BLaER1 treated with 17β-estradiol and CSF1 and Interleukin-3, amounts not matched to agents 10 nM and 100 nM (cell line): Measurements from ENCODE around the gene GAS7.

ENCODE experiments used
- H3K27ac ChIP-seq, 11 experiments: shearing (Covaris generic); formaldehyde crosslinking; 2 replicates each; pipeline ENCODE4 v1.8.1; 2022
- H3K27me3 ChIP-seq, 11 experiments: shearing (Covaris generic); formaldehyde crosslinking; 2 replicates each; pipeline ENCODE4 v1.8.1; 2022
- H3K36me3 ChIP-seq, 11 experiments: shearing (Covaris generic); formaldehyde crosslinking; 2 replicates each; pipeline ENCODE4 v1.8.1; 2022
- H3K4me1 ChIP-seq, 10 experiments: shearing (Covaris generic); formaldehyde crosslinking; 2 replicates each; pipeline ENCODE4 v1.8.1; 2022
- H3K4me2 ChIP-seq, 11 experiments: shearing (Covaris generic); formaldehyde crosslinking; 2 replicates each; pipeline ENCODE4 v1.8.1; 2022
- H3K4me3 ChIP-seq, 10 experiments: shearing (Covaris generic); formaldehyde crosslinking; 2 replicates each; pipeline ENCODE4 v1.8.1; 2022
- H3K9ac ChIP-seq, 11 experiments: shearing (Covaris generic); formaldehyde crosslinking; 2 replicates each; pipeline ENCODE4 v1.8.1; 2022
- H3K9me3 ChIP-seq, 11 experiments: shearing (Covaris generic); formaldehyde crosslinking; replicated peaks in 1 of 11; 2 replicates each; pipeline ENCODE4 v1.8.1; 2022
- H4K20me1 ChIP-seq, 11 experiments: shearing (Covaris generic); formaldehyde crosslinking; 2 replicates each; pipeline ENCODE4 v1.8.1; 2022
- Cebpa-rat ChIP-seq, 11 experiments: shearing (Covaris generic); IDR thresholded peaks; 2 replicates each; pipeline ENCODE4 v1.8.1; 2022

GAS7 gene

DNA sequence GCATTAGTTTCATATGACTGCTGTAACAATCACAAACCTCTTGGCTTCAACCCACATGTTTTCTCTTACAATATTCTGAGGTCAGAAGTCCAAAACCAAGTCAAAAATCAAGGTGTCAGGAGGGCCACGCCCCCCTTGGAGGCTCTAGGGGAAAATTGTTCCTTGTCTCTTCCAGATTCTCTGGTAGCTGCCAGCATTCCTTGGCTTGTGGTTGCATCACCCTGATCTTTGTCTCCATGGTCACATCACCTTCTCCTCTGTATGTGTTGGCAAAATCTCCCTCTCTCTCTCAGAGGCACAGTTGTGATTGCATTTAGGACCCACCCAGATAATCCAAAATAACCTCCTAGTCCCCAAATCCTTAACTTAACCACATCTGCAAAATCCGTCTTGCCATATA lies 105.8 kb downstream of the GAS7 start:
- Histone ChIP-seq H3K4me3 (no peak overlapping the region), H3K4me1 (peaks cover 86 to 100% (median 99%) of the 10 kb centered on the region in 10 experiments), H3K36me3 (peaks cover 0 to 52% (median 16%) of the 10 kb centered on the region in 11 experiments; a peak in 17 of 22 replicates), H3K27ac (peak overlapping the region in 4 of 11 experiments; percentile 4 to 93 (median 50); a peak in 6 of 22 replicates), H4K20me1 (peaks cover 0 to 100% (median 19%) of the 10 kb centered on the region in 11 experiments; a peak in 14 of 22 replicates), H3K9ac (no peak overlapping the region), H3K9me3 (peaks cover 7 to 13% (median 10%) of the 10 kb centered on the region in 11 experiments; a peak in 20 of 22 replicates), H3K27me3 (no peaks in the 10 kb centered on the region), H3K4me2 (peak overlapping the region in 9 of 11 experiments; percentile 71 to 95 (median 90); a peak in 12 of 22 replicates)
- TF ChIP-seq Cebpa-rat (IDR thresholded peaks at IDR 0.05), result no peak

GRCh38 chr17:10091046-10091445 lies 107.4 kb downstream of the GAS7 start:
- H3K27me3 ChIP-seq, result no peaks in the 10 kb centered on the region
- peak overlapping the region in 10 of 11 experiments; percentile 12 to 95 (median 59); a peak in 19 of 22 replicates for H3K27ac ChIP-seq
- peak overlapping the region in 6 of 11 experiments; percentile 21 to 57 (median 46); a peak in 11 of 22 replicates for H3K9ac ChIP-seq
- no peak overlapping the region for H3K4me3 ChIP-seq
- peaks cover 0 to 41% (median 20%) of the 10 kb centered on the region in 11 experiments; a peak in 17 of 22 replicates for H3K36me3 ChIP-seq
- H3K9me3 ChIP-seq, result peaks cover 7 to 13% (median 10%) of the 10 kb centered on the region in 11 experiments; a peak in 20 of 22 replicates
- H3K4me2 ChIP-seq, result peak overlapping the region; percentile 83 to 96 (median 91)
- H4K20me1 ChIP-seq, result peaks cover 0 to 100% (median 6%) of the 10 kb centered on the region in 11 experiments; a peak in 12 of 22 replicates
- no peak for TF ChIP-seq Cebpa-rat (IDR thresholded peaks at IDR 0.05)
- H3K4me1 ChIP-seq, result peaks cover 93 to 100% (median 100%) of the 10 kb centered on the region in 10 experiments

- Histone ChIP-seq H3K4me1 (peaks cover 96 to 100% (median 98%) of the 10 kb centered on the region in 10 experiments), H3K9me3 (peaks cover 8 to 22% (median 19%) of the 10 kb centered on the region in 11 experiments), H3K27me3 (no peaks in the 10 kb centered on the region), H3K27ac (peak overlapping the region in 10 of 11 experiments; percentile 3 to 95 (median 86); a peak in 17 of 22 replicates), H4K20me1 (peaks cover 0 to 93% (median 3%) of the 10 kb centered on the region in 11 experiments; a peak in 9 of 22 replicates), H3K4me2 (peak overlapping the region; percentile 83 to 96 (median 91)), H3K9ac (peak overlapping the region in 7 of 11 experiments; percentile 12 to 85 (median 81); a peak in 10 of 22 replicates), H3K36me3 (peaks cover under 1 to 53% (median 31%) of the 10 kb centered on the region in 11 experiments; a peak in 19 of 22 replicates), H3K4me3 (no peak overlapping the region)
- TF ChIP-seq Cebpa-rat (IDR thresholded peaks at IDR 0.05), result no peak
These were observed 109.1 kb downstream of the GAS7 start for GRCh38 chr17:10089196-10089804.

DNA sequence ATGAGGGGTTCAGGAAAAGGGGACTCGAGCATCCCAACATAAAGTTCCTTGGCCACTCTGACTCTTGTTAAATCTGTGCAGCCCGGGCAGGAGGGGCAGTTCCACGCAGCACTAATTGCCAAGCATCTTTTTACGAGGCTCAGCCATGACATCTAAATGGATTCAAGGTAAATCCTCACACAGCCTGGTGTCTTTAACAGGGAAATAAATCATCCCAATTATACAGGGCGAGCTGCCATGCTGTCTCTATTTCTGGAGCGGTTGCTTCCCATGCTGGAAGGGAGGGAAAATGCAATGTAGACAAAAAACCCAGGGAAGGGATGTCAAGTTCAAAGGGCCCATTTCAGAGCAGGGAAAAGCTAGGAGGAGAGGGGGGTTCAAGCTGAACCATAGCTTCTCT lies 110.0 kb downstream of the GAS7 start:
- Histone ChIP-seq H3K36me3 (peaks cover 9 to 55% (median 40%) of the 10 kb centered on the region in 11 experiments), H3K9me3 (peaks cover 16 to 30% (median 27%) of the 10 kb centered on the region in 11 experiments), H3K4me2 (peak overlapping the region; percentile 83 to 96 (median 91)), H4K20me1 (peaks cover 0 to 84% (median 0%) of the 10 kb centered on the region in 11 experiments; a peak in 6 of 22 replicates), H3K4me1 (peaks cover 88 to 94% (median 89%) of the 10 kb centered on the region in 10 experiments), H3K27me3 (no peaks in the 10 kb centered on the region), H3K27ac (peak overlapping the region in 10 of 11 experiments; percentile 65 to 95 (median 86); a peak in 20 of 22 replicates), H3K9ac (peak overlapping the region in 8 of 11 experiments; percentile 73 to 85 (median 80); a peak in 15 of 22 replicates), H3K4me3 (no peak overlapping the region; a peak in 1 of 20 replicates)
- TF ChIP-seq Cebpa-rat (IDR thresholded peaks at IDR 0.05), result no peak

DNA sequence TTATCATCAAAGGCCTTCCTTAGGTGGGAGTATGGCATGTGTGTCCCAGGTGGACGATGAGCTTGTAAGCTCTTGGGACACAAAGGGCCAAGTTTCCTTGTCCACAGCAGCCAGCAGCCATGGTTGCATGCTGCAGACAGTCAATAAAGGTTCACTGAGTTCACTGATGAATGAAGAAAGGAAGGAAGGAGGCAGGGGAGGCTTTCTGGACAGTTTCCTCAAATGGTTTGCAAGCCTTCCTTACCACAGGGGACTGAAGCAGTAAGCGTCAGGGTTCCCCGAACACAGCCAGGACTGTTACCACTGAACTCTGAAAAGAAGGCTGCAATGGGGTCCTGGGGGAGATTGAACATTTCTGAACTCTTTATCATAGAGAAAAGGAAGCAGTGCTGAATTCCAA lies 111.1 kb downstream of the GAS7 start:
- H3K9ac ChIP-seq, result peak overlapping the region; percentile 56 to 85 (median 77)
- H3K27me3 ChIP-seq, result no peaks in the 10 kb centered on the region
- TF ChIP-seq Cebpa-rat (IDR thresholded peaks at IDR 0.05), result peak in 6 of 11 experiments; percentile 15 to 99 (median 76); a peak in 8 of 22 replicates
- H4K20me1 ChIP-seq, result peaks cover 0 to 74% (median 0%) of the 10 kb centered on the region in 11 experiments; a peak in 6 of 22 replicates
- peaks cover 19 to 34% (median 30%) of the 10 kb centered on the region in 11 experiments for H3K9me3 ChIP-seq
- peak overlapping the region; percentile 65 to 95 (median 86); a peak in 21 of 22 replicates for H3K27ac ChIP-seq
- H3K4me2 ChIP-seq, result peak overlapping the region; percentile 83 to 96 (median 91)
- peaks cover 19 to 57% (median 42%) of the 10 kb centered on the region in 11 experiments for H3K36me3 ChIP-seq
- peak overlapping the region in 8 of 10 experiments; percentile 19 to 54 (median 30); a peak in 10 of 20 replicates for H3K4me3 ChIP-seq
- peaks cover 78 to 88% (median 79%) of the 10 kb centered on the region in 10 experiments for H3K4me1 ChIP-seq

DNA sequence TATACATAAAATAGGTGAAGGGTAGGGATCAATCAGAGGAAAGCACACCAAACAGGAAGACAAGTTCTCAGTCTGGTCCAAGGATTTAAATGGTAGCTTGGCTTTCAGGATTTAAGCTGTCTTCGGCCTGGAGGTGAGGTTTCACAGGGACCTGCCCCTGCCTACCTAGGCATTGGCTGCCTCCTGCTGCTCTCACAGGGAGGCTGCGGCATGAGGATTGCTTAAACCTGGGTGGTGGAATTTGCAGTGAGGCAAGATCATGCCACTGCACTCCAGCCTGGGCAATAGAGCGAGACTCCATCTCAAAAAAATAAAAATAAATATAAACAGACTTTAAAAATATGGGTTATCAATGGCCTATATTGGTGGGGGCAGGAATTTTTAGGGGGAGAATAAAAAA lies 114.5 kb downstream of the GAS7 start:
- TF ChIP-seq Cebpa-rat (IDR thresholded peaks at IDR 0.05), result no peak

GRCh38 chr17:10082795-10083194 lies 115.6 kb downstream of the GAS7 start:
- H3K4me2 ChIP-seq, result no peak overlapping the region
- TF ChIP-seq Cebpa-rat (IDR thresholded peaks at IDR 0.05), result no peak
- H3K27ac ChIP-seq, result no peak overlapping the region
- no peak overlapping the region for H3K4me3 ChIP-seq
- H4K20me1 ChIP-seq, result peaks cover 0 to 54% (median 0%) of the 10 kb centered on the region in 11 experiments; a peak in 5 of 22 replicates
- H3K9ac ChIP-seq, result no peak overlapping the region
- peaks cover 32 to 76% (median 73%) of the 10 kb centered on the region in 11 experiments for H3K9me3 ChIP-seq
- no peaks in the 10 kb centered on the region for H3K27me3 ChIP-seq
- peaks cover 26 to 83% (median 74%) of the 10 kb centered on the region in 11 experiments for H3K36me3 ChIP-seq
- H3K4me1 ChIP-seq, result peaks cover 41 to 77% (median 59%) of the 10 kb centered on the region in 10 experiments

More for the DNA sequence above, 114.5 kb downstream of the GAS7 start:
- Histone ChIP-seq H3K36me3 (peaks cover 22 to 78% (median 65%) of the 10 kb centered on the region in 11 experiments), H3K27me3 (no peaks in the 10 kb centered on the region), H3K9ac (no peak overlapping the region), H3K27ac (peak overlapping the region in 1 of 11 experiments; percentile 93; a peak in 2 of 22 replicates), H3K4me3 (peak overlapping the region in 8 of 10 experiments; percentile 8 to 36 (median 26); a peak in 7 of 20 replicates), H4K20me1 (peaks cover 0 to 65% (median 0%) of the 10 kb centered on the region in 11 experiments; a peak in 5 of 22 replicates), H3K4me1 (peaks cover 43 to 85% (median 61%) of the 10 kb centered on the region in 10 experiments), H3K9me3 (peaks cover 21 to 65% (median 62%) of the 10 kb centered on the region in 11 experiments), H3K4me2 (no peak overlapping the region)

GRCh38 chr17:10081571-10082169 lies 116.7 kb downstream of the GAS7 start:
- Histone ChIP-seq H3K4me1 (peaks cover 30 to 76% (median 55%) of the 10 kb centered on the region in 10 experiments), H3K4me3 (no peak overlapping the region)

More at GRCh38 chr17:10081571-10082169, 116.7 kb downstream of the GAS7 start:
- Histone ChIP-seq H3K27ac (no peak overlapping the region), H3K9ac (no peak overlapping the region), H3K9me3 (peaks cover 39 to 83% (median 79%) of the 10 kb centered on the region in 11 experiments), H3K36me3 (peaks cover 26 to 89% (median 77%) of the 10 kb centered on the region in 11 experiments), H3K4me2 (peak overlapping the region in 6 of 11 experiments; percentile 24 to 57 (median 38); a peak in 10 of 22 replicates), H3K27me3 (no peaks in the 10 kb centered on the region), H4K20me1 (peaks cover 0 to 52% (median 0%) of the 10 kb centered on the region in 11 experiments; a peak in 3 of 22 replicates)
- no peak for TF ChIP-seq Cebpa-rat (IDR thresholded peaks at IDR 0.05)
